WI38 (cell line): ENCODE results near the gene DNAJB6.
A peak's percentile ranks its signal among the peaks of the same experiment; 100 is the strongest.

ENCODE experiments used
- H3K4me3 ChIP-seq: 2 replicates; pipeline ENCODE4 v1.5.1; 2011; ENCODE audit warnings: low read depth, mild to moderate bottlenecking, control low read depth, low read length
- CTCF ChIP-seq: IDR thresholded peaks from 2 replicates; pipeline ENCODE4 v1.5.1; 2012; ENCODE audit warnings: low read depth, mild to moderate bottlenecking, control low read depth, low read length

The DNAJB6 gene

GRCh38 chr7:157339777-157340677, 3.2 kb downstream of the DNAJB6 start:
- peak overlapping the region; percentile 27 for H3K4me3 ChIP-seq
- TF ChIP-seq CTCF: peak; percentile 87

GRCh38 chr7:157347217-157347904, 10.6 kb downstream of the DNAJB6 start:
- no peak overlapping the region for H3K4me3 ChIP-seq
- TF ChIP-seq CTCF: no peak

DNA sequence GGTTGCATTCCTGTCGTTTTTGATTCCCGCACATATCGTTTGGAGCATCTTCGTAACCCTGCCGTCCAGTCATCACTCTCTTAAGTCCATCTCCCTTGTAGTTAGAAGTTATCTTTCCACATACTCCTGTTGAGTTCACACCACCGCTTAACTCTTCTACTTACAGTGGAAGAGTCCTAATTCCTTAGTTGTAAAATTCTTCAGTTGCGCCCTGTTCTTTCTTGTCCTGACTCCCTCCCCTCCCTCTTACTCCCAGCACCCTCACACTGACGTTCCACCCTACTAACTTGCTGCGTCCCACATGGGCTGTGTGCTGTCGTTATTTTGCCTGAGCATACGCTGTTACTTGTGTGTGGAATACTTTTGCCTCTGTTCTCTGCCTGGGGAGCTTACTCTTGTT, 11.7 kb downstream of the DNAJB6 start:
- no peak for TF ChIP-seq CTCF
- H3K4me3 ChIP-seq: no peak overlapping the region

- H3K4me3 ChIP-seq: no peak overlapping the region
- no peak for TF ChIP-seq CTCF
These were observed 15.7 kb downstream of the DNAJB6 start for GRCh38 chr7:157352516-157352915.

DNA sequence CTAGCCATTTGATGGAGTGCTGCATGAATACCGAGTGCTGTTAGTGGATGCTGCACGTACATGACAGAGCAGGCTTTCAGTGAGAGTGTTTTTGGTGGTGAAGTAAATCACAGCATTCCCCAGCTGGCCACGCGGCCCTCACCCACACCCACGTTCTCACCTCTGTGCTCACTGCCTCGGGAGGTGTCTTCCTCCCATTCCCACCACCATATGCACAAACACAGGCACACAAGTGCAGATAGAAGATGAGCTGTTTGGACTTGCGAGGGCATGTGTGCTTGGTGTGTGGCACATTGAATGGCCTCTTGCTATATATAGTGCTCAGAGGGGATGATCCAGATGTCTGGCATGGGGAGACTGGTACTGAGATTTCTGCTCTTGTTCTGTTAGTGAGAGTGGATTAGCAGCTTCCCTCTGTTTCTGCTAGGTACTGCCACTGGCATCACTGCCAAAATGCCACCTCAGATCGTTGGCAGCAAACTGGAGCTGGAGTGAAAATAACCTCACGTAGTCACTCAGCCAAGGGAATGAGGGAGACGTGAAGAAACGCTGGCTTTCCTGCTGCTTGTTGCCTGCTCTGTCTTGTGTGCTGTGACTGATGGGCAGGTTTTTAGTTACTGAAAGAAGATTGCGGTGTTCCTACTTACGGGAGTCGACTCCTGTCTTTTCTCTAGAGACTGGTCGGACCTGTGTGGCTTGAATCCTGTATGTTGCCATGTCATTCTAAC, 19.1 kb downstream of the DNAJB6 start:
- H3K4me3 ChIP-seq: no peak overlapping the region
- TF ChIP-seq CTCF: no peak

- TF ChIP-seq CTCF: no peak
- no peak overlapping the region for H3K4me3 ChIP-seq
These were observed 20.6 kb downstream of the DNAJB6 start for GRCh38 chr7:157357129-157358040.
